Measurements from ENCODE around the gene IL1RAP. TPM values are rescaled to one million over a fixed set of nuclear protein-coding genes. Genes with fewer than 3 reads are reported as not detected.
"Not testable (repeated sequence)": the region's sequence is repeated elsewhere in the genome, so short reads cannot be mapped to it uniquely, and the experiment has no call there.

Gene IL1RAP, protein sequence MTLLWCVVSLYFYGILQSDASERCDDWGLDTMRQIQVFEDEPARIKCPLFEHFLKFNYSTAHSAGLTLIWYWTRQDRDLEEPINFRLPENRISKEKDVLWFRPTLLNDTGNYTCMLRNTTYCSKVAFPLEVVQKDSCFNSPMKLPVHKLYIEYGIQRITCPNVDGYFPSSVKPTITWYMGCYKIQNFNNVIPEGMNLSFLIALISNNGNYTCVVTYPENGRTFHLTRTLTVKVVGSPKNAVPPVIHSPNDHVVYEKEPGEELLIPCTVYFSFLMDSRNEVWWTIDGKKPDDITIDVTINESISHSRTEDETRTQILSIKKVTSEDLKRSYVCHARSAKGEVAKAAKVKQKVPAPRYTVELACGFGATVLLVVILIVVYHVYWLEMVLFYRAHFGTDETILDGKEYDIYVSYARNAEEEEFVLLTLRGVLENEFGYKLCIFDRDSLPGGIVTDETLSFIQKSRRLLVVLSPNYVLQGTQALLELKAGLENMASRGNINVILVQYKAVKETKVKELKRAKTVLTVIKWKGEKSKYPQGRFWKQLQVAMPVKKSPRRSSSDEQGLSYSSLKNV
- 10 to 100 TPM in 2 of 4 donors, 1 to 10 TPM in 2; 4.9 to 16.9 (median 10.8) TPM for total RNA-seq

DNA sequence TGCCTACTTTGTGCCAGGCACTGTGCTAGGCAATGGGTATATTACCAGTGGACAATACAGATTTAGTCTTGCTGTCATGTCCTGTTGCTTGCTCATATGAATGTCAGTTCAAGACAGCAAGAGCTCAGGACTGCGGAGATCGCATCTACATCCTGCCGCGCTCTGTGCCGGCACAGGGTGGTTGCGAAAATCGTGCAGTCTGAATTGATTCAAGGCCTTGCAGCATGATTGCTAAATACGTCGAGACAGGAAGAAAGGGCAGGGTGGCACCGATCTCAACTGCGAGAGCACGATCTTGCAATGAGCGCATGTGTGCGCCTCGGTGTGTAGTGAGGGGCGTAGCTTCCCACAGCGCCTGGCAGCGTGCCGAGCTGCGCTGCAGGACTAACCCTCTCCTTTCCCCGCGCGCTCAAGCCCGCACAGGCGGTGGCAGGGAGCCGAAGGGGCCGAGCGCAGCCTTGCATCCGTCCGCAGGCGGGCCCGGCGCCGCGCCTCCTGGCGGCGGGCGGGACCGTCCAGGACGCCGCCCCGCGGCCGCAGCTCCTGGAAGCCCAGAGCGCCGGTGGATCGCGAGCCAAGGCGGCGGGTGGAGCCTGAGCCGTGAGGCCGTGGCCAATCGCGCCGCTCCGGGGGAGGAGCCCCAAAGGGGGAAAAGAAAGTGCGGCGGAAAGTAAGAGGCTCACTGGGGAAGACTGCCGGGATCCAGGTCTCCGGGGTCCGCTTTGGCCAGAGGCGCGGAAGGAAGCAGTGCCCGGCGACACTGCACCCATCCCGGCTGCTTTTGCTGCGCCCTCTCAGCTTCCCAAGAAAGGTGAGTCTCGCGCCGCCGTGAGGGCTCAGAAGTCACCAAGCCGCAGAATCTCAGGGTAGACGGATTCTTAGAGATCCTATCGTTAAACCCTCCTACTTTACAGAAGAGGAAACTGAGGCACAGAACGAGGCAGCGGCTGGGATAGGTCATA, at the start of gene IL1RAP:
IL1RAP (plus strand) TSS at position 677 of the 962 bp plus-strand sequence. CDS start 50,205 bp downstream, outside the sequence.
- peak within 1 kb of the TSS; percentile 59 to 96 (median 76) for H3K4me3 ChIP-seq (replicated peaks in 1 of 3)
- H3K27me3 ChIP-seq: no peaks in the 10 kb centered on the region
- H3K36me3 ChIP-seq: no peaks in the 10 kb centered on the region
- TF ChIP-seq, protein P1, sequence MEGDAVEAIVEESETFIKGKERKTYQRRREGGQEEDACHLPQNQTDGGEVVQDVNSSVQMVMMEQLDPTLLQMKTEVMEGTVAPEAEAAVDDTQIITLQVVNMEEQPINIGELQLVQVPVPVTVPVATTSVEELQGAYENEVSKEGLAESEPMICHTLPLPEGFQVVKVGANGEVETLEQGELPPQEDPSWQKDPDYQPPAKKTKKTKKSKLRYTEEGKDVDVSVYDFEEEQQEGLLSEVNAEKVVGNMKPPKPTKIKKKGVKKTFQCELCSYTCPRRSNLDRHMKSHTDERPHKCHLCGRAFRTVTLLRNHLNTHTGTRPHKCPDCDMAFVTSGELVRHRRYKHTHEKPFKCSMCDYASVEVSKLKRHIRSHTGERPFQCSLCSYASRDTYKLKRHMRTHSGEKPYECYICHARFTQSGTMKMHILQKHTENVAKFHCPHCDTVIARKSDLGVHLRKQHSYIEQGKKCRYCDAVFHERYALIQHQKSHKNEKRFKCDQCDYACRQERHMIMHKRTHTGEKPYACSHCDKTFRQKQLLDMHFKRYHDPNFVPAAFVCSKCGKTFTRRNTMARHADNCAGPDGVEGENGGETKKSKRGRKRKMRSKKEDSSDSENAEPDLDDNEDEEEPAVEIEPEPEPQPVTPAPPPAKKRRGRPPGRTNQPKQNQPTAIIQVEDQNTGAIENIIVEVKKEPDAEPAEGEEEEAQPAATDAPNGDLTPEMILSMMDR (IDR thresholded peaks at IDR 0.05): peak in 5 of 6 experiments; percentile 37 to 82 (median 79)
- TF ChIP-seq POLR2A (IDR thresholded peaks at IDR 0.05): peak in 1 of 2 donors; percentile 86
- H3K4me1 ChIP-seq: no peaks in the 10 kb centered on the region
- H3K27ac ChIP-seq: peak within 1 kb of the TSS in 2 of 3 donors; percentile 31 to 63
- intact Hi-C loops (cut with DNase I): no loop called here
- DNase-seq: peak; percentile 84 to 92
- 2% methylated on average over 25 to 45 of the region's 76 CpGs for WGBS, 2 donors
- H3K9me3 ChIP-seq: no peaks in the 10 kb centered on the region

DNA sequence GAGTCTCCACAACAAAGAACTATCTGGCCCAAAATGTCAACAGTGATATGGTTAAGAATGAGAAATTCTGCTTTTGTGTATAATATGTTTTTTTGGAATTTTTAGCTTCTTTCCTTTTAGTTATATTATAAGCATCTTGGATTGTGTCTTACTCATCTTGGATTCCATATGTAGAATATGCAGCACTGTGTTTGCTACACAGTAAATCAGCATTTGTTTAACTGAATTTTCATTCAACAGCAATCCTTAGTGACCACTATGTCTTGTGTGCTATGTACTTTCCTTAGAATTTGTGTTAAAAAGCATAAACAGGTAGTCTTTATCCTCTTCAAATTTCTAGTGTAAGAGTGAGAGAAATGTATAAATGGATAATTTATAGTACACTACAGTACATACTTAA, 46.0 kb upstream of the IL1RAP start:
- intact Hi-C loops (cut with DNase I): no loop called here
- Histone ChIP-seq H3K36me3 (no peaks in the 10 kb centered on the region), H3K27ac (no peak overlapping the region), H3K4me3 (replicated peaks in 1 of 3) (no peak overlapping the region), H3K9me3 (no peaks in the 10 kb centered on the region), H3K27me3 (no peaks in the 10 kb centered on the region), H3K4me1 (no peaks in the 10 kb centered on the region)
- DNase-seq: no peak
- TF ChIP-seq, protein P1 (IDR thresholded peaks at IDR 0.05): no peak
- no peak for TF ChIP-seq POLR2A (IDR thresholded peaks at IDR 0.05)

DNA sequence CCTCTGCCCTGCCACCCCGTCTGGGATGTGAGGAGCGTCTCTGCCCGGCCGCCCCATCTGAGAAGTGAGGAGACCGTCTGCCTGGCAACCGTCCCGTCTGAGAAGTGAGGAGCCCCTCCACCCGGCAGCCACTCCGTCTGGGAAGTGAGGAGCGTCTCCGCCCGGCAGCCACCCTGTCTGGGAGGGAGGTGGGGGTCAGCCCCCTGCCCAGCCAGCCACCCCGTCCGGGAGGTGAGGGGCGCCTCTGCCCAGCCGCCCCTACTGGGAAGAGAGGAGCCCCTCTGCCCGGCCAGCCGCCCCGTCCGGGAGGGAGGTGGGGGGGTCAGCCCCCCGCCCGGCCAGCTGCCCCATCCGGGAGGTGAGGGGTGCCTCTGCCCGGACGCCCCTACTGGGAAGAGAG, 40.6 kb upstream of the IL1RAP start:
- H3K4me1 ChIP-seq; H3K9me3 ChIP-seq; DNase-seq; H3K36me3 ChIP-seq; H3K4me3 ChIP-seq (replicated peaks in 1 of 3); H3K27ac ChIP-seq; intact Hi-C loops (cut with DNase I); H3K27me3 ChIP-seq: not testable (repeated sequence)
- 94 to 97% methylated on average over 7 to 11 of the region's 25 CpGs for WGBS, 2 donors

DNA sequence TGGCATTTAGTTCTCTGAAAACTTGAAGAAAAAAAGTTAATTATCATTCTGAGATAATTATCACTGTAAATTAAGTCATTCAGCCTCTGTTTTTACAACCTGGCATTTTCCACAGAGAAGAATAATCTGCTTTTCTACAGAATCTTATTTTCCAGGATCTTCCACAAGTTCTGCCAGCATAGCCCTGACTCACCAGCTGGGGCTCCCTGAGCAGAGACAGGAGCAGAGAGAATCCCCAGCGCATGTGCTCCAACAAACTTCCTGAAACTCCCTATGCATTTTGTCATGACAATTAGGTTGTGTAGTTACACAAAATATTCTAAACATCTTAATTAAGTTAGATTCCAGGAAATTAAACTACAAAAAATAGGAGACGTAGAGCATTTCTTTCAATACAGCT, 32.1 kb upstream of the IL1RAP start:
- WGBS, 2 donors: 90 to 93% methylated on average over 2 of the region's 2 CpGs

More for the DNA sequence above, 32.1 kb upstream of the IL1RAP start:
- no peak for TF ChIP-seq POLR2A (IDR thresholded peaks at IDR 0.05)
- TF ChIP-seq, protein P1 (IDR thresholded peaks at IDR 0.05): no peak
- intact Hi-C loops (cut with DNase I): no loop called here
- Histone ChIP-seq H3K27ac (no peak overlapping the region), H3K9me3 (no peaks in the 10 kb centered on the region), H3K36me3 (no peaks in the 10 kb centered on the region), H3K27me3 (no peaks in the 10 kb centered on the region), H3K4me1 (no peaks in the 10 kb centered on the region), H3K4me3 (replicated peaks in 1 of 3) (no peak overlapping the region)
- no peak for DNase-seq

Data from thyroid gland (tissue), 4 donors.